Measurements from ENCODE around the gene PACS2. TPM values are rescaled to one million over a fixed set of nuclear protein-coding genes. Genes with fewer than 3 reads are reported as not detected.

PACS2 gene
- total RNA-seq, 2 donors from 2014 or later: 80.4 to 125 TPM

DNA sequence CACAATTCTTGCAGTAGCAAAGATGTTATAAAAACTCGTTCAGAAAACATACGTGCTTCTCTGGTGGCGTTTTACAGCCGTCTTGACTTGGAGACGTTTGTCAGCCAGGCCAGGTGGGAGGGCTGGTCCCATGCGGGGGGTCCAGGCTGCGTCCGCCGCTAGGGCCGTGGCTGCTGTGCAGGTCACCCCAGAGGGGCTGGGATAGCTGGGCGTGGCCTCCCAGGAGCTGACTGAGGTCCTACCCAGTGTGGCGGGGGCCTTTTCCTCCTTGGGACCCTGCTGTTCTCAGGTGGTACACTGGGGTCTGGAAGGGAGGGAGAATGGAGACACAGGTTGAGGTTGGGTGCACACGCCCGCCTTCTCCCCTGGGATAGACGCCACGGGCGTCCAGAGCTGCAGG, 130.3 kb downstream of the PACS2 start:
- ATAC-seq (ENCODE audit: insufficient number of reproducible peaks, low FRiP score, low read depth): no peak
- peaks cover 11% of the 10 kb centered on the region for H3K36me3 ChIP-seq

GRCh38 chr14:105445290-105445689, 130.7 kb downstream of the PACS2 start:
- H3K27ac ChIP-seq: no peak overlapping the region
- H3K9me3 ChIP-seq: no peaks in the 10 kb centered on the region
- no peak for DNase-seq (ENCODE audit: low spot score)
- peaks cover 0 to 15% of the 10 kb centered on the region in 2 donors for H3K4me1 ChIP-seq (ENCODE audit: control insufficient read depth in 1 of 2, low read depth in 2 of 2)
- TF ChIP-seq CTCF (IDR thresholded peaks at IDR 0.05): no peak
- ATAC-seq (ENCODE audit: insufficient number of reproducible peaks, low FRiP score, low read depth): no peak
- H3K4me3 ChIP-seq: no peak overlapping the region
- peaks cover 15% of the 10 kb centered on the region for H3K36me3 ChIP-seq
- no peaks in the 10 kb centered on the region for H3K27me3 ChIP-seq (replicated peaks; ENCODE audit: insufficient read depth)

More for the DNA sequence above, 130.3 kb downstream of the PACS2 start:
- no peak for DNase-seq (ENCODE audit: low spot score)
- Histone ChIP-seq H3K4me3 (no peak overlapping the region), H3K27me3 (replicated peaks; ENCODE audit: insufficient read depth) (no peaks in the 10 kb centered on the region), H3K9me3 (no peaks in the 10 kb centered on the region), H3K4me1 (ENCODE audit: control insufficient read depth in 1 of 2, low read depth in 2 of 2) (peaks cover 0 to 15% of the 10 kb centered on the region in 2 donors), H3K27ac (no peak overlapping the region)
- TF ChIP-seq CTCF (IDR thresholded peaks at IDR 0.05): no peak

GRCh38 chr14:105445901-105446845, 131.6 kb downstream of the PACS2 start:
- no peak for TF ChIP-seq CTCF (IDR thresholded peaks at IDR 0.05)
- no peak for DNase-seq (ENCODE audit: low spot score)
- Histone ChIP-seq H3K9me3 (no peaks in the 10 kb centered on the region), H3K4me1 (ENCODE audit: control insufficient read depth in 1 of 2, low read depth in 2 of 2) (peaks cover 0 to 15% of the 10 kb centered on the region in 2 donors), H3K4me3 (no peak overlapping the region), H3K36me3 (peaks cover 24% of the 10 kb centered on the region), H3K27me3 (replicated peaks; ENCODE audit: insufficient read depth) (no peaks in the 10 kb centered on the region), H3K27ac (no peak overlapping the region)
- ATAC-seq (ENCODE audit: insufficient number of reproducible peaks, low FRiP score, low read depth): no peak

GRCh38 chr14:105446971-105447370, 132.4 kb downstream of the PACS2 start:
- no peak for TF ChIP-seq CTCF (IDR thresholded peaks at IDR 0.05)
- no peaks in the 10 kb centered on the region for H3K27me3 ChIP-seq (replicated peaks; ENCODE audit: insufficient read depth)
- peaks cover 0 to 15% of the 10 kb centered on the region in 2 donors for H3K4me1 ChIP-seq (ENCODE audit: control insufficient read depth in 1 of 2, low read depth in 2 of 2)
- H3K27ac ChIP-seq: no peak overlapping the region
- H3K4me3 ChIP-seq: no peak overlapping the region
- H3K9me3 ChIP-seq: no peaks in the 10 kb centered on the region
- ATAC-seq (ENCODE audit: insufficient number of reproducible peaks, low FRiP score, low read depth) (no peak), DNase-seq (ENCODE audit: low spot score) (no peak)
- H3K36me3 ChIP-seq: peaks cover 25% of the 10 kb centered on the region

Other genes starting within 250 kb of the PACS2 start
- gene GPR132, start 249.3 kb upstream of the PACS2 start, total RNA-seq: 10 to 100 TPM in 1 of 2 donors, 1 to 10 TPM in 1; 2.3 to 18.6 TPM
- gene JAG2, start 146.0 kb upstream of the PACS2 start, total RNA-seq: 10 to 100 TPM in 1 of 2 donors, 1 to 10 TPM in 1; 8.8 to 12.0 TPM
- 10 to 100 TPM in 1 of 2 donors, 1 to 10 TPM in 1; 4.1 to 23.6 TPM for gene NUDT14, start 133.4 kb upstream of the PACS2 start, total RNA-seq
- 10 to 100 TPM; 45.9 to 73.5 TPM for gene BTBD6, start 66.2 kb upstream of the PACS2 start, total RNA-seq
- 10 to 100 TPM; 49.4 to 80.5 TPM for gene BRF1, start 13.7 kb upstream of the PACS2 start, total RNA-seq
- not detected for gene TEX22, start 83.8 kb downstream of the PACS2 start, total RNA-seq
- gene MTA1, start 105.1 kb downstream of the PACS2 start, total RNA-seq: 10 to 100 TPM; 77.2 to 84.1 TPM
- gene CRIP2, start 160.1 kb downstream of the PACS2 start, total RNA-seq: 100 to 1,000 TPM; 307 to 748 TPM
- gene CRIP1, start 172.1 kb downstream of the PACS2 start, total RNA-seq: 100 to 1,000 TPM in 1 of 2 donors, 10 to 100 TPM in 1; 75.4 to 325 TPM
- 10 to 100 TPM in 1 of 2 donors, 1 to 10 TPM in 1; 7.8 to 42.1 TPM for gene TEDC1, start 176.5 kb downstream of the PACS2 start, total RNA-seq
- 1 to 10 TPM; 2.6 to 5.5 TPM for gene TMEM121, start 211.8 kb downstream of the PACS2 start, total RNA-seq

Measured in thoracic aorta (tissue), 2 donors.